Large intestine (tissue), 12 donors: ENCODE measurements around the gene CEP192. TPM values are rescaled to one million over a fixed set of nuclear protein-coding genes. Genes with fewer than 3 reads are reported as not detected.
A peak's percentile ranks its signal among the peaks of the same experiment; 100 is the strongest.

Experiments used
- DNase-seq, 2 donors: peaks; one replicate each; pipeline versions ENCODE4 v3.0.0 to v3.0.0-alpha.2; 2013
- H3K27ac ChIP-seq: one replicate; pipeline ENCODE4 v1.5.1; 2013; ENCODE audit warnings: low read length
- H3K27me3 ChIP-seq: 2 replicates; pipeline ENCODE4 v1.6.1; 2013; ENCODE audit warnings: low read length; ENCODE audit not compliant: control insufficient read depth, insufficient read depth
- H3K36me3 ChIP-seq: 2 replicates; pipeline ENCODE4 v1.6.1; 2013; ENCODE audit warnings: low read length; ENCODE audit not compliant: control insufficient read depth, insufficient read depth
- H3K4me1 ChIP-seq: one replicate; pipeline ENCODE4 v1.6.1; 2013; ENCODE audit warnings: low read length; ENCODE audit not compliant: control insufficient read depth, insufficient read depth
- H3K4me3 ChIP-seq: one replicate; pipeline ENCODE4 v1.5.1; 2013; ENCODE audit warnings: low read length
- H3K9me3 ChIP-seq: one replicate; pipeline ENCODE4 v1.6.1; 2013; ENCODE audit warnings: mild to moderate bottlenecking, low read depth, low read length, moderate library complexity; ENCODE audit not compliant: control insufficient read depth
- WGBS: methylation state at CpG from one replicate; pipeline ENCODE4 v1.1.5; 2013; ENCODE audit warnings: low lambda C conversion rate; ENCODE audit not compliant: insufficient coverage; 5-methylcytosine and 5-hydroxymethylcytosine counted together
- long read RNA-seq, 11 donors: transcript quantifications; one replicate each; lab custom pipeline, GENCODE V29; 2026
- polyA plus RNA-seq: library from polyadenylated mRNA; unstranded; fragments of 120-200 nt; gene quantifications from one replicate; pipeline ENCODE4 v1.2.1, GENCODE V29; 2013

The CEP192 gene
- polyA plus RNA-seq: 27.9 TPM
- long read RNA-seq, donor 1: 0 reads
- long read RNA-seq, donor 2: 0 reads
- long read RNA-seq, donor 3: 0 reads
- long read RNA-seq, donor 4: 0 reads
- long read RNA-seq, donor 5: 0 reads
- long read RNA-seq, donor 6: 0 reads
- long read RNA-seq, donor 7: 0 reads
- long read RNA-seq, donor 8: 0 reads
- long read RNA-seq, donor 9: 0 reads
- long read RNA-seq, donor 10: 0 reads
- long read RNA-seq, donor 11: 0 reads

GRCh38 chr18:12990967-12991820 is at the start of gene CEP192:
CEP192 (plus strand) TSS chr18:12991362; CDS start chr18:12999425, 8,063 bp downstream.
- peaks cover 4% of the 10 kb centered on the region for H3K4me1 ChIP-seq
- H3K27ac ChIP-seq: peak within 1 kb of the TSS; percentile 87
- peak; percentile 99 for DNase-seq
- WGBS: no CpG with 5 or more reads among the region's 73 CpGs
- H3K36me3 ChIP-seq: no peaks in the 10 kb centered on the region
- peak within 1 kb of the TSS; percentile 54 for H3K4me3 ChIP-seq
- H3K27me3 ChIP-seq: no peaks in the 10 kb centered on the region
- no peaks in the 10 kb centered on the region for H3K9me3 ChIP-seq

DNA sequence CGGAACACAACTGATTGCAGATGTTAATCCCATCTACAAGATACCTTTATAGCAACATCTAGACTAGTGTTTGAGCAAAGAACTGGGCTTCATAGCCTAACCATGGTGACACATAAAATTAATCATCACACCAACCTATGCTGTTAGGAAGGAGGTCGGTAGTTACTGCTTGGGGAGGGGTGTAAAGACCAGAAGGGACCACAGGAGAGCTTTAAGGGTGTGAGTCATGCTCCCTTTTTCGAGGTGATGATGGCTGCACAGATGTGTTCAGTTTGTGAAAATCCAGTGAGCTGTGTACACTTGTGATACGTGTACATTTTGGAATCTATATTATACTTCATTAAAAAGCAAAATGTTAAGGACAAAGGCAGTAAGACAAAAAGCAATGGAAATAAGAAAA is 47.9 kb upstream of the CEP192 start:
- WGBS: no CpG with 5 or more reads among the region's 4 CpGs
- Histone ChIP-seq H3K36me3 (no peaks in the 10 kb centered on the region), H3K27me3 (no peaks in the 10 kb centered on the region), H3K4me3 (no peak overlapping the region), H3K4me1 (peaks cover 2% of the 10 kb centered on the region), H3K9me3 (no peaks in the 10 kb centered on the region), H3K27ac (no peak overlapping the region)
- DNase-seq: no peak

DNA sequence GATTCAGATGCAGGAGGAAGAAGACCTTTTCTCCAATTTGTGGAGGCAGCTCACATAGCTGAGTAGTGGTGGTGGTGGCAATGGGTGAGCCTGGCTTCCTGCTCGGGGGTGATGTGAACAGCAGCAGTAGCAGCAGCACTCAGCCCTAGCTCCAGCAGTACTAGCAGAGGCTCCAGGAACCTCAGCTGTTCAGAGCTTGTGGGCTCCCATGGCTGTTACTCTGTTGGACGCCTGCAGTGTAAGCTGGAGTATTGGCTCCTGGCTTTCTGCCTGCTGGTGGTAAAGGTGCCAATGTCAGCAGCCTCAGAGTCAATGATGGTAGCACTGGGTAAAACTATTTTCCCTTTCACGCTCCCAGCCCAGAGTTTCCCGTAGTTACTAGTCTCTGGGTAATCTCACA is 46.5 kb upstream of the CEP192 start:
- Histone ChIP-seq H3K4me1 (peaks cover 7% of the 10 kb centered on the region), H3K27me3 (no peaks in the 10 kb centered on the region), H3K4me3 (no peak overlapping the region), H3K36me3 (no peaks in the 10 kb centered on the region), H3K27ac (no peak overlapping the region), H3K9me3 (peaks cover 12% of the 10 kb centered on the region)
- WGBS: no CpG with 5 or more reads among the region's 4 CpGs
- DNase-seq: peak in 1 of 2 donors; percentile 15

- Histone ChIP-seq H3K9me3 (peaks cover 12% of the 10 kb centered on the region), H3K4me1 (peaks cover 7% of the 10 kb centered on the region), H3K4me3 (peak overlapping the region; percentile 72), H3K36me3 (no peaks in the 10 kb centered on the region), H3K27me3 (no peaks in the 10 kb centered on the region), H3K27ac (peak overlapping the region; percentile 99)
- WGBS: no CpG with 5 or more reads among the region's 15 CpGs
- peak; percentile 63 to 82 for DNase-seq
Measured at GRCh38 chr18:12946549-12947284, 44.4 kb upstream of the CEP192 start.

DNA sequence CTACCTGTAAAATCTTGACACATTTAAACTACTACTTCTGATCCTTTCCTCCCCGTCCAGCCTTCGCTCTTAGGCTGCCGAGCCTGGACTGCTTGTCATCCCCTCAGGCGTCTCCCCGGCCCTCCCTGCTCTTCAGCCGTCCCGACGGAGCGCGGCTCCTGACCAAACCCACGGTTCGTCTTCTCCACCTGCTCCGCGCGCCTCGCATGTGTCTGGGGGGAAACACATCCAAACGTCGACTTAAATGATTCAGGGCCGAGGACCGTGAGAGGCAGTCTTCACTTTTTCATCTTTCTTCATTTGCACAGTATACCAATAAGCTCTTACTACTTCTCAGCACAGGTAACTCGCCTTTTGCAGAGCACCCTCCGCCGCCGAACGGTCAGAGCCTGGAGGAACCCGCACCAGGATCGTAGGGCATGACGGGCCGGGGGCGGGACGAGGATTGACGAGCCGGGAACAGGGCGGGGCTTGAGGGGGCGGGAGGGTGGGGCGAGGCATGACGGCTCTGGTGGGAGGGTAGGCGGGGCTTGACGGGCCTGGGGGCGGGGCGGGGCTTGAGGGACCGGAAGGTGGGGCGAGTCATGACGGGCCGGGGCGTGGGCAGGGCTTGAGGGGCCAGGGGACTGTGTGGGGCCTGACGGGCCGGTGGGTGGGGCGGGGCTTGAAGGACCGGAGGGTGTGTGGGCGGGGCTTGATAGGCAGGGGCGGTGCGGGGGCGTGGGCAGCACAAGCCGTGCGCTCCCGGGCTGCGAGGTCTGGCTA is 43.7 kb upstream of the CEP192 start, which contains the start of gene SEH1L:
TSS of gene SEH1L (plus strand) at position 727 of the 765 bp plus-strand sequence. CDS start 111 bp downstream, outside the sequence.
- Histone ChIP-seq H3K27ac (peak within 1 kb of the TSS; percentile 99), H3K4me3 (peak within 1 kb of the TSS; percentile 74), H3K36me3 (no peaks in the 10 kb centered on the region), H3K27me3 (no peaks in the 10 kb centered on the region), H3K9me3 (peaks cover 12% of the 10 kb centered on the region), H3K4me1 (peaks cover 7% of the 10 kb centered on the region)
- DNase-seq: peak; percentile 97 to 98
- WGBS: 0% methylated on average over 3 of the region's 58 CpGs

- Histone ChIP-seq H3K27ac (peak overlapping the region; percentile 99), H3K27me3 (no peaks in the 10 kb centered on the region), H3K4me1 (peaks cover 7% of the 10 kb centered on the region), H3K9me3 (peaks cover 12% of the 10 kb centered on the region), H3K36me3 (peaks cover 3% of the 10 kb centered on the region), H3K4me3 (peak overlapping the region; percentile 74)
- DNase-seq: peak; percentile 93 to 97
- no CpG with 5 or more reads among the region's 81 CpGs for WGBS
Measured at GRCh38 chr18:12948050-12948804, 42.9 kb upstream of the CEP192 start.

- Histone ChIP-seq H3K27ac (no peak overlapping the region), H3K4me1 (no peaks in the 10 kb centered on the region), H3K27me3 (no peaks in the 10 kb centered on the region), H3K9me3 (no peaks in the 10 kb centered on the region), H3K36me3 (peaks cover 33% of the 10 kb centered on the region), H3K4me3 (no peak overlapping the region)
- DNase-seq: no peak
- WGBS: no CpG with 5 or more reads among the region's 3 CpGs
Measured at GRCh38 chr18:12958478-12958877, 32.7 kb upstream of the CEP192 start.

DNA sequence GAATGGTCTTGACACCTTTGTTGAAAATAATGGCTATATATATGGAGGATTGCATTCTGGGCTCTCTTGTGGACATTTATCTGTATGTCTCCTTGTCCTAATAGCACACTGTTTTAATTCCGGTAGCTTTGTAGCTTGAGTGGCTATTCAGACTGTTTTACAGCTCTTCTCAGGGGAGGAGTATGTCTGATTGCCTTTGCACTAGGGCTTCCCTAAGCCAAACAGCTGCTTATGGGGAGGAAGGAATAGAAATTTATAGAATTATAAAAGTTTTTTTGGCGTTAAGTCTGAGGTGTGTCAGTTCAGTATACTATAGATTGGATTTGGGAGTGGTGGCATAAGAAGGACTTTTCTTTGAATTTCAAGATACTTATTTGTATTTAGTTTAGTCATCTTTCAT is 30.8 kb upstream of the CEP192 start:
- Histone ChIP-seq H3K9me3 (no peaks in the 10 kb centered on the region), H3K4me1 (no peaks in the 10 kb centered on the region), H3K27ac (no peak overlapping the region), H3K4me3 (no peak overlapping the region), H3K36me3 (peaks cover 34% of the 10 kb centered on the region), H3K27me3 (no peaks in the 10 kb centered on the region)
- no peak for DNase-seq
- no CpG with 5 or more reads among the region's 2 CpGs for WGBS

DNA sequence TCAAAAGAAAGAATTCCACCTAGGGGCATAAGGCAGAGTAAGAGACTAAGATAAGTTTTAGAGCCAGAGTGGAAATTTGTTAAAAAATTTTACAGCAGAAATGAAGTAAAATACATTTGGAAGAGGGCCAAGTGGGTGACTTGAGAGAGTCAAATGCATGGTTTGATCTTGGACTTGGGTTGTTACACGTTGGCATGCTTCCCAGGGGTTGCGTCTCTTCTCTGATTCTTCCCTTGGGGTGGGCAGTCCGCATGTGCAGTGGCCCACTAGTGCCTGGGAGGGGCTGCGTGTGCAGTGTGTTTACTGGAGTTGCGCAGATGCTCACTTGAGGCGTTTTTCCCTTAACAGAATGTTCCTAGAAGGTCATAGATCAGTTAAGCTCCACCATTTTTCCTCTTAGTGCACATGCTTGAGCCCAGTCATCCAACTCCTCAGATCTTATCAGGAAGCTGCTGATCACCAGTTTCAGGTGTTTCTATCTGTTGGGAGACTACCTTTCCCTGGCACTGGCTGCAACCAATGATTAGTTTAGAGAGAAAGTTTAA is 30.2 kb upstream of the CEP192 start:
- no CpG with 5 or more reads among the region's 6 CpGs for WGBS

More for the DNA sequence above, 30.2 kb upstream of the CEP192 start:
- no peaks in the 10 kb centered on the region for H3K27me3 ChIP-seq
- no peaks in the 10 kb centered on the region for H3K4me1 ChIP-seq
- no peak overlapping the region for H3K27ac ChIP-seq
- H3K4me3 ChIP-seq: no peak overlapping the region
- H3K36me3 ChIP-seq: peaks cover 31% of the 10 kb centered on the region
- DNase-seq: no peak
- no peaks in the 10 kb centered on the region for H3K9me3 ChIP-seq
